NCI-H524 (cell line): Measurements from ENCODE around the gene DENND6A.
A peak's percentile ranks its signal among the peaks of the same experiment; 100 is the strongest.
"Not testable (repeated sequence)": the region's sequence is repeated elsewhere in the genome, so short reads cannot be mapped to it uniquely, and the experiment has no call there.

Experiments
- DNase-seq, 2 experiments: peaks; one replicate each; lab custom pipeline; 2025; lab: John Stamatoyannopoulos, UW

The DENND6A gene

GRCh38 chr3:57634259-57634658 lies 58.6 kb downstream of the DENND6A start:
- not testable (repeated sequence) for DNase-seq

- DNase-seq: no peak
Measured at GRCh38 chr3:57627976-57628375, 64.9 kb downstream of the DENND6A start.

- no peak for DNase-seq
Measured at GRCh38 chr3:57624801-57625200, 68.1 kb downstream of the DENND6A start.

DNA sequence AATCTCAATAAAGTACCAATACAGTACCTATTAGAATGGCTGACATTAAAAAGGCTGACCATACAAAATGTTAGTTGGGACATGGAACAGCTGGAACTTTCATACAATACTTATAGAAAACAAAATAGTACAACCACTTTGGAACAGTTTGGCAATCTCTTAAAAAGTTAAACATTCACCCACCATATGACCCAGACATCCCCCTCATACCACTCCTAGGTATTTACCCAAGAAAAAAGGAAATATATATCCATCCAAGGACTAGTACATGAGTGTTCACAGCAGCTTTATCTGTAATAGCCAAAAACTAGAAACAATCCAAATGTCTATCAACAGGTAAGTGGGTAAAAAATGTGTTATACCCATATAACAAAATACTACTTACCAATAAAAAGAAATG lies 70.5 kb downstream of the DENND6A start:
- DNase-seq: no peak

DNA sequence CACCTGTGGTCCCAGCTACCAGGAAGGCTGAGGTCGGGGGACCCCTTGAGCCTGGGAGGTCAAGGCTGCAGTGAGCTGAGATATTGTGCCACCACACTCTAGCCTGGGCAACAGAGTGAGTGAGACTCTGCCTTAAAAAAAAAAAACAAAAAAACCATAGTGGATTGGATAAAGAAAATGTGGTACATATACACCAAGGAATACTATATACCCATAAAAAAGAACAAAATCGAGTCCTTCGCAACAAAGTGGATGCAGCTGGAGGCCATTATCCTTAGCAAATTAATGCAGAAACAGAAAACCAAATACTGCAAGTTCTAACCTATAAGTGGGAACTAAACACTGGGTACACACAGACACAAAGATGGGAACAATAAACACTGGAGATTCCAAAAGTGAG lies 75.1 kb downstream of the DENND6A start:
- no peak for DNase-seq

- no peak for DNase-seq
Measured at GRCh38 chr3:57616233-57616632, 76.6 kb downstream of the DENND6A start.

DNA sequence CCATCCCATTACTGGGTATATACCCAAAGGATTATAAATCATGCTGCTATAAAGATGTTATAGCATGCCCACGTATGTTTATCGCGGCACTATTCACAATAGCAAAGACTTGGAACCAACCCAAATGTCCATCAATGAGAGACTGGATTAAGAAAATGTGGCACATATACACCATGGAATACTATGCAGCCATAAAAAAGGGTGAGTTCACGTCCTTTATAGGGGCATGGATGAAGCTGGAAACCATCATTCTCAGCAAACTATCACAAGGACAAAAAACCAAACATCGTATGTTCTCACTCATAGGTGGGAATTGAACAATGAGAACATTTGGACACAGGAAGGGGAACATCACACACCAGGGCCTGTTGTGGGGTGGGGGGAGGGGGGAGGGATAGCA lies 81.0 kb downstream of the DENND6A start:
- DNase-seq: not testable (repeated sequence)

GRCh38 chr3:57605683-57606082 lies 87.2 kb downstream of the DENND6A start:
- no peak for DNase-seq

DNA sequence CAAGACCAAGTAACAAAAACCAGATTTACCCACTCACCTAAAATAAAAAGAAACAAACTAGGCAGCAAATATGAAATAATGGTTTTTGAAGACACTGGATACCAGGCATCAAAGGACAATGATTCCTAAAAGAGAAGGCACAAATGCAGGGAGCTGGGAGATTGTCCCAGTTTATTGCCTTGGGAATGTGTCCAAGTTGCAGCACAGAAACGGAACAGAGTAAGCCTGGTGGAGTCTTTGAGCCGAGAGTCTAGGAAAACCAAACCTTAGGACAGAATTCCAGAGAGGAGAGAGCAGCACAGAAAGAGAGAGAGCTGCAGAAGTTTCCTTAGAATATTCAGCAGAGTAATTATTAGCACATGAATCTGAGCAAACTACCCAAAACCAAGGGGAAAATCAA lies 87.9 kb downstream of the DENND6A start:
- DNase-seq: no peak

- no peak for DNase-seq
Measured at GRCh38 chr3:57600195-57600594, 92.7 kb downstream of the DENND6A start.

- no peak for DNase-seq
Measured at GRCh38 chr3:57598765-57599360, 94.0 kb downstream of the DENND6A start.

DNA sequence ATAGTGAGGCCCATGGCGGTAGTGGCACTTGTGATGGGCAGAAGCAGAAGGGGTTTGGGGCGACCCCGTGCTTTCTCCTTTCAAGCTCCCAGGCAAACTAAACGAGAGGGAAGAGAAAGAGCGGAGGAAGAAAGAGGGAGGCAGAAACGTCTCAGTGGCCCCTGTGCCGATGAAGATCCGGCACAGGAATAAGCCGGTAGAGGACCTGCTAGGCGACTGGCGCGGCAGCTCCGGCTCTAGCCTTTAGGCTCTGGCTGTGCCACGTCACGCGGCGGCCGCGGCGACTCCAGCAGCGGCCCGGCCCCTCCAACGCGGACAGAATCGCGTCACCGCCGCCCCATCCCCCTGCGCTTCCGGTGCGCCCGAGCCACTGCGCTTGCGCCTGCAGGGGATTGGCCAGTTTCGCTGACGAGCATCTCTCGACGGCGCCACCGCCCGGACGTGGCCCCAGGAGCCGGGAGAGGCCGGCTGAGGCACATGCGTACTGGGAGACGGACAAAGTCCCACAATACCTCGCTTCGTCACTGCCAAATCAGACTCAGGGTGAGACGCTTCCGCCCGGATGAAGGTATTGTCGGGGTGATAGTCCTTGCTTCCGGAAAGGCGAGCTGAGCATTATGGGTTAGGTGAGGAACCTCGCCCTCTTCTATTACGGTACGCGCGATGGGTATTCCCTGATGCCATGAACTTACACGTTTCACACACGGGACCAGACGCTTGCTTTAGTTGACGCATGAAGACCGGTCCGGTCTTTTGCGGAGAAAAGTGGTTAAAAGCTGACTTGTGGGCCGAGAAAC lies 95.6 kb downstream of the DENND6A start, which contains the start of gene ARF4:
Gene ARF4 (minus strand): TSS at position 218 of the 797 bp plus-strand sequence. CDS start 204 bp downstream, at position 14.
- peak; percentile 97 to 99 for DNase-seq

GRCh38 chr3:57596495-57597126 lies 96.3 kb downstream of the DENND6A start:
- peak; percentile 19 to 30 for DNase-seq

DNA sequence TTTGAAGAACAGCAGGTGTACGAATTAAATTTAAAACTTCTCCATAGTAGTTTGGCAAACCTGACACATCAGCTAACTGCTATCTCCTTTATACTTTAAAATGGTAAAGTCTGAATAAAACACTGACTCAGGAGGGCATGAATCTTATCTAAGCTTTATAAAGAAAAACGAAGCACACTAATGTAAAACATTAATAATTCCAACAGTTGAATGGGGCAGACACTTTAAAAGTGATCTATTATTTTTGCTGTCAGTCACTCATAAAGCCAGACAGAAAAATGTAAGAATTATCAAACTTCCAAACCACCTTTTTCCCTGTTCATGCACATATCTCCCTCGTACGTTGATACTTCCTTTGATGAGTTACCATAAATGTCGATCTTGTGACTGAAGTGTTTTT lies 98.3 kb downstream of the DENND6A start:
- no peak for DNase-seq

GRCh38 chr3:57594144-57594543 lies 98.7 kb downstream of the DENND6A start:
- DNase-seq: no peak

DNA sequence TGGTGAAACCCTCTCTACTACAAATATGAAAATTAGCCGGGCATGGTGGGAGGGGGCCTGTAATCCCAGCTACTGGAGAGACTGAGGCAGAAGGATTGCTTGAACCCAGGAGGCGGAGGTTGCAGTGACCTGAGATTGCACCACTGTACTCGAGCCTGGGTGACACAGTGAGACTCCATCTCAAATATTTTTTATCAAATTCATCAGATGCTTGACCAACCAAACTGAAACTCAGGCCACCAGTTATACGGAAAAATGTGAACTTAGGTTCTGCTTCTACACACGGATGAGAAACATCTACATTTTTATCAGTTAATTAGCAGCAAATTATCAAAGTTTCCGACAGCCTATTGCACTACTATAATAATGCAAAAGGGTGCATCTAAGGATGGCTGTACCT lies 100.6 kb downstream of the DENND6A start:
- no peak for DNase-seq

- DNase-seq: no peak
Measured at GRCh38 chr3:57587905-57588304, 105.0 kb downstream of the DENND6A start.

- DNase-seq: no peak
Measured at GRCh38 chr3:57586778-57587177, 106.1 kb downstream of the DENND6A start.

GRCh38 chr3:57583544-57583943 lies 109.3 kb downstream of the DENND6A start:
- DNase-seq: no peak

DNA sequence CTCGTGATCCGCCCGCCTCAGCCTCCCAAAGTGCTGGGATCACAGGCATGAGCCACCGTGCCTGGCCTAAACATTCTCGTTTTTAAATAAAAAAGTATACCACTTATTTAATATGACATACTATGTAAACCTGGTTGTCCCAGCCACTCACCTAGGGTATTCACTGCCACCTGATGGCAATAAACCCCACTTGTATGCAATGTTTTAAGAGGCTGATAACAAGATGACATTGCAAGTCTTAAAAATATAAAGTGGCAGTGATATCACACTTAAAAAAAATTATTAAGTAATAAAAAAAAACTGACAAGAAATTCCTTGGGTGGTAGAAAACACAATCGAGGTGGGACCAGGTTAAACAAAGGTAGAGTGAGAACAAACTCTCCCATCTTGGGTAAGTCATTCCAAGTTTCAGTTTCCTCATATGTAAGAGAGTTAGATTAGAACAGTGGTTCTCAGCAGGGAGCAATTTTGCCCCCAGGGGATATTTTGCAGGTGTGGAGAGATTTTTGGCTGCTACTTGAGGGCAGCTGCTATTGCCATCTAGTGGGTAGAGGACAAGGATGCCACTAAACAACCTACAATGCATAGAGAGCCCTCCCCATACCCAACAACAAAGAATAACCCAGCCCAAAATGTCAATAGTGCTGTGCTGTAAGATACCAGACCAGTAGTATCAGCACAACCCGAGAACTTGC lies 110.3 kb downstream of the DENND6A start:
- DNase-seq: no peak

GRCh38 chr3:57577801-57578200 lies 115.1 kb downstream of the DENND6A start:
- no peak for DNase-seq

DNA sequence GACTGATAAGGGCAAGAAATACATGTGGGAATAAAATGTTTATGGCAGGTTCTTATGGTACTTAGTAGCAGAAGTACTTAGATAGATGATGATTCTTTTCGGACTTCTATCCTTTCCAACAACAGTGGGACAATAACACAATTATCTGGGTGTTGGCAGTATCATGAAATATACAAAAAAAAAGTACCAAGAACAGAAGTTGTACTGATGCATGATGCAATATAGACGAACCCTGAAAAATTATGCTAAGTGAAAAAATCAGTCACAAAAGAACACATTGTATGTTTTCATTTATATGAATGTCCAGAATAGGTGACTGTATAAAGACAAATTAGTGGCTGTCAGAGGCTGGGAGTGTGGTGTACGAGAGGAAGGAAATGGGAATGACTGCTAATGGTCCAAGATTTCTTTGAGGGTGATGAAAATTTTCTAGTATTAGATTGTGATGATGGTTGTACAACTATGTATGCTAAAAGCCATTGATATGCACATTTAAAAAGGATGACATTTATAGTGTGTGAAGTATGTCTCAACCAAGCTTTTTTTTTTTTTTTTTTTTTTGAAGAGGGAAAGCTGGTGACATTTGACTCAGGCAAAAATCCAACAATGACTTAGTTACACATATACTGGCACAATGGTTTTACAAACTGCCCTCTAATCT lies 116.8 kb downstream of the DENND6A start:
- no peak for DNase-seq
